OCI-LY1 (cell line): ENCODE results near the gene KAT6B.
"Not testable (repeated sequence)": the region's sequence is repeated elsewhere in the genome, so short reads cannot be mapped to it uniquely, and the experiment has no call there.

ENCODE experiments used
- H2AFZ ChIP-seq: fragments of 200-600 bp; sonication (generic), shearing (Covaris generic); 2 replicates; pipeline ENCODE4 v1.6.0; 2014; ENCODE audit warnings: antibody characterized with exemption, mild to moderate bottlenecking, low read length
- H3F3A ChIP-seq: fragments of 200-600 bp; sonication (generic), shearing (Covaris generic); 2 replicates; pipeline ENCODE4 v1.6.0; 2014; ENCODE audit warnings: mild to moderate bottlenecking, antibody characterized with exemption, low read length, moderate library complexity; ENCODE audit not compliant: insufficient read depth
- H3K27ac ChIP-seq: fragments of 200-600 bp; sonication (generic); 2 replicates; pipeline ENCODE4 v1.5.1; 2014; ENCODE audit warnings: low read length, mixed run types, mild to moderate bottlenecking, low read depth; ENCODE audit not compliant: poor library complexity, severe bottlenecking
- H3K27me3 ChIP-seq: fragments of 200-600 bp; sonication (generic); 2 replicates; pipeline ENCODE4 v1.6.0; 2014; ENCODE audit warnings: antibody characterized with exemption, mild to moderate bottlenecking, low read length, moderate library complexity; ENCODE audit not compliant: insufficient read depth
- H3K36me3 ChIP-seq: fragments of 200-600 bp; sonication (generic); 2 replicates; pipeline ENCODE4 v1.6.1; 2014; ENCODE audit warnings: mild to moderate bottlenecking, antibody characterized with exemption, low read length, moderate library complexity, mixed read lengths; ENCODE audit not compliant: insufficient read depth
- H3K4me1 ChIP-seq: fragments of 200-600 bp; sonication (generic); 2 replicates; pipeline ENCODE4 v1.5.1; 2014; ENCODE audit warnings: mild to moderate bottlenecking, low read length, moderate library complexity; ENCODE audit not compliant: insufficient read depth, severe bottlenecking
- H3K4me2 ChIP-seq: fragments of 200-600 bp; sonication (generic), shearing (Covaris generic); 2 replicates; pipeline ENCODE4 v1.6.1; 2014; ENCODE audit warnings: low read length
- H3K4me3 ChIP-seq: fragments of 200-600 bp; sonication (generic); 2 replicates; pipeline ENCODE4 v1.5.1; 2014; ENCODE audit warnings: low read length, low read depth, mild to moderate bottlenecking, mixed read lengths; ENCODE audit not compliant: poor library complexity, severe bottlenecking
- H3K79me2 ChIP-seq: fragments of 200-600 bp; shearing (Covaris generic); 2 replicates; pipeline ENCODE4 v1.6.1; 2016; ENCODE audit warnings: mixed run types, low read length, mixed read lengths; ENCODE audit not compliant: insufficient read depth
- H3K9ac ChIP-seq: fragments of 200-600 bp; sonication (generic), shearing (Covaris generic); 2 replicates; pipeline ENCODE4 v1.6.1; 2014; ENCODE audit warnings: mild to moderate bottlenecking, low read length, mixed read lengths
- H3K9me2 ChIP-seq: fragments of 200-600 bp; sonication (generic), shearing (Covaris generic); 2 replicates; pipeline ENCODE4 v1.6.1; 2014; ENCODE audit warnings: low read depth, mild to moderate bottlenecking, low read length, mixed read lengths
- H3K9me3 ChIP-seq: fragments of 200-600 bp; shearing (Covaris generic); 2 replicates; pipeline ENCODE4 v1.6.1; 2014; ENCODE audit warnings: low read length, mixed read lengths
- H4K20me1 ChIP-seq: fragments of 200-600 bp; sonication (generic), shearing (Covaris generic); 2 replicates; pipeline ENCODE4 v1.6.0; 2016; ENCODE audit warnings: mild to moderate bottlenecking, low read length; ENCODE audit not compliant: insufficient read depth
- EZH2 ChIP-seq: fragments of 200-600 bp; sonication (generic), shearing (Covaris generic); IDR thresholded peaks from 2 replicates; pipeline ENCODE4 v1.8.0; 2017; ENCODE audit warnings: borderline replicate concordance, mixed run types, mild to moderate bottlenecking, antibody characterized with exemption, low read length, moderate library complexity, mixed read lengths
- TF ChIP-seq, protein P1 (sequence below): fragments of 200-600 bp; sonication (generic), shearing (Covaris generic); IDR thresholded peaks from 2 replicates; pipeline ENCODE4 v1.5.1; 2017; ENCODE audit warnings: mild to moderate bottlenecking, antibody characterized with exemption, low read length, moderate library complexity, mixed read lengths

Gene KAT6B

GRCh38 chr10:74891053-74891452 lies 64.7 kb downstream of the KAT6B start:
- Histone ChIP-seq H3K79me2 (peaks cover 22% of the 10 kb centered on the region), H3K9me2 (no peaks in the 10 kb centered on the region), H3K4me2 (no peak overlapping the region), H2AFZ (no peak overlapping the region), H3F3A (no peaks in the 10 kb centered on the region), H3K27ac (peak overlapping the region; percentile 10), H3K36me3 (no peaks in the 10 kb centered on the region), H4K20me1 (no peaks in the 10 kb centered on the region), H3K27me3 (no peaks in the 10 kb centered on the region), H3K9ac (no peak overlapping the region), H3K4me1 (peaks cover 26% of the 10 kb centered on the region), H3K9me3 (no peaks in the 10 kb centered on the region), H3K4me3 (no peak overlapping the region)
- TF ChIP-seq EZH2, result no peak
- TF ChIP-seq, protein P1, sequence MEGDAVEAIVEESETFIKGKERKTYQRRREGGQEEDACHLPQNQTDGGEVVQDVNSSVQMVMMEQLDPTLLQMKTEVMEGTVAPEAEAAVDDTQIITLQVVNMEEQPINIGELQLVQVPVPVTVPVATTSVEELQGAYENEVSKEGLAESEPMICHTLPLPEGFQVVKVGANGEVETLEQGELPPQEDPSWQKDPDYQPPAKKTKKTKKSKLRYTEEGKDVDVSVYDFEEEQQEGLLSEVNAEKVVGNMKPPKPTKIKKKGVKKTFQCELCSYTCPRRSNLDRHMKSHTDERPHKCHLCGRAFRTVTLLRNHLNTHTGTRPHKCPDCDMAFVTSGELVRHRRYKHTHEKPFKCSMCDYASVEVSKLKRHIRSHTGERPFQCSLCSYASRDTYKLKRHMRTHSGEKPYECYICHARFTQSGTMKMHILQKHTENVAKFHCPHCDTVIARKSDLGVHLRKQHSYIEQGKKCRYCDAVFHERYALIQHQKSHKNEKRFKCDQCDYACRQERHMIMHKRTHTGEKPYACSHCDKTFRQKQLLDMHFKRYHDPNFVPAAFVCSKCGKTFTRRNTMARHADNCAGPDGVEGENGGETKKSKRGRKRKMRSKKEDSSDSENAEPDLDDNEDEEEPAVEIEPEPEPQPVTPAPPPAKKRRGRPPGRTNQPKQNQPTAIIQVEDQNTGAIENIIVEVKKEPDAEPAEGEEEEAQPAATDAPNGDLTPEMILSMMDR, result no peak

DNA sequence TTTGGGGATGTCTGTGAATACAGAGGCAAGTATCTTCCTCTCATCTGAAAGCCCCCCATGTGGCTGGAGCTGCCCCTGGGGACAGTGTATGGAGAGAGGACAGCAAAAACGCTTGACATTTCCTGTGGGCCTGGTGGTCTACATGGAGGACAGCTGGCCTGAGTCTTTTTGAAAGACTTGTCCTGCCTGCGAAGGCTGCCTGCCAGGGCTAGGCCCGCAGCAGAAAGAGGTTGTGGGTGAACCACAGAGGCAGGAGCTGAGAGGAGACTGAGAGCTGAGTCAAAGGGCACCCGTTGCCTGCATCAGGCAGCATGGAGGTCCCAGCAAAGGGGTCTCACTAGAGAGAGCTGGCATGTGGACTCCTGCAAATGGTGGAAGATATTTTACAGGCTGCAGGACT lies 66.4 kb downstream of the KAT6B start:
- H3K4me3 ChIP-seq, result no peak overlapping the region
- peaks cover 41% of the 10 kb centered on the region for H3K4me1 ChIP-seq
- H4K20me1 ChIP-seq, result no peaks in the 10 kb centered on the region
- no peaks in the 10 kb centered on the region for H3K36me3 ChIP-seq
- no peak overlapping the region for H2AFZ ChIP-seq
- no peak overlapping the region for H3K4me2 ChIP-seq
- H3K9me2 ChIP-seq, result no peaks in the 10 kb centered on the region
- H3K27ac ChIP-seq, result no peak overlapping the region
- no peak overlapping the region for H3K9ac ChIP-seq
- peaks cover 25% of the 10 kb centered on the region for H3K79me2 ChIP-seq
- H3F3A ChIP-seq, result no peaks in the 10 kb centered on the region
- H3K9me3 ChIP-seq, result no peaks in the 10 kb centered on the region
- no peak for TF ChIP-seq EZH2
- TF ChIP-seq, protein P1, result no peak
- no peaks in the 10 kb centered on the region for H3K27me3 ChIP-seq

DNA sequence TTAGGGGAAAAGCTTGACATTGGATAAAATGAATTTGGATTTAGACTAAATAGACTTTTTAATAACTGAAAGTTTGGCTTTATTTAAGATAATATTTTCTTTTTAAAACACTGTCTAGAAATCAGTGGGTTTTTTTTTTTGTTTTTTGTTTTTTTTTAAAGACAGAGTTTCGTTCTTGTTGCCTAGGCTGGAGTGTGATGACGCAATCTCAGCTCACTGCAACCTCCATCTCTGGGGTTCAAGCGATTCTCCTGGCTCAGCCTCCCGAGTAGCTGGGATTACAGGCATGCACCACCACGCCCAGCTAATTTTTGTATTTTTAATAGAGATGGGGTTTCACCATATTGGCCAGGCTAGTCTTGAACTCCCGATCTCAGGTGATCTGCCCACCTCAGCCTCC lies 66.9 kb downstream of the KAT6B start:
- H3K36me3 ChIP-seq, H4K20me1 ChIP-seq: not testable (repeated sequence)

DNA sequence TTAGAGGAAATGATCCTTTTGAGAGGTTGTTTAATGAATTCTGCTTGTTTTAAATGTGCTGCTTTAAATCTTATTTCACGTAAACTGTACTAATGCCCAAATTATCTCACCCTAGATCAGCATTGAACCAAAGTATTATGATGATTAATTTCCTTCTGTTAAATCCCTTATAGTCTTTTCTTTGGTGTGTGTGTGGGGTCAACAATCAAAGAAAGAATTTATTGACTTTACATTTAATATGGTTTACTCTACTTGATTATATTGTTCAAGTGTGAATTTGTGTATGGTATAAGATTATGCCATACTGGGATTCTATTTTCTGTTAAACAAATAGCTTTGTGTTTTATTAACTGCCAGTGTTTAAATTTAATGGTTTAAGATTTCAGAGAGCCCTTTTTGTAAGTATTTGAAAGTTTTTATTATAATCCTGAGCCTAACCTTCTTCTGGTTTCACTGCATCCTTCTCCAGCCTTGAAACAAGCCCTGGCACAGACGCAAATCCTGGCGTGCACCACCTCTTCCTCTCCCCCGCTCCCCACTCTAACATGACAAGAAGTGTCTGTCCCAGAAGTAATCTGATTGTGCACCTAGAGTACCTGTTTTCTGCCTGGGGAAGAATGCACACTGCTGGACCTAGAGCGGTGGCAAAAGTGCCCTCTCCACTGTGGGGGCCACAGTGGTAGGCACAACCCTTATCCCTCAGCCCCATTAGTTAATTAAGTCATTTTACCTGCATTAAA lies 70.6 kb downstream of the KAT6B start:
- peaks cover 46% of the 10 kb centered on the region for H3K4me1 ChIP-seq
- H2AFZ ChIP-seq, result no peak overlapping the region
- H3K4me3 ChIP-seq, result no peak overlapping the region
- no peaks in the 10 kb centered on the region for H4K20me1 ChIP-seq
- H3K9ac ChIP-seq, result no peak overlapping the region
- no peak overlapping the region for H3K4me2 ChIP-seq
- no peaks in the 10 kb centered on the region for H3K27me3 ChIP-seq
- H3K9me2 ChIP-seq, result no peaks in the 10 kb centered on the region
- H3F3A ChIP-seq, result no peaks in the 10 kb centered on the region
- H3K27ac ChIP-seq, result no peak overlapping the region
- no peaks in the 10 kb centered on the region for H3K9me3 ChIP-seq
- no peaks in the 10 kb centered on the region for H3K36me3 ChIP-seq
- peaks cover 22% of the 10 kb centered on the region for H3K79me2 ChIP-seq
- TF ChIP-seq EZH2, result no peak
- TF ChIP-seq, protein P1, result no peak

More for the DNA sequence above, 66.9 kb downstream of the KAT6B start:
- H2AFZ ChIP-seq, H3K27ac ChIP-seq, H3K9me2 ChIP-seq, H3K9me3 ChIP-seq, H3K27me3 ChIP-seq, H3K4me3 ChIP-seq, H3K4me2 ChIP-seq, H3K9ac ChIP-seq, H3F3A ChIP-seq: not testable (repeated sequence)
- Histone ChIP-seq H3K79me2 (peaks cover 24% of the 10 kb centered on the region), H3K4me1 (peaks cover 46% of the 10 kb centered on the region)
